ENCODE data around the gene CA12. TPM values are rescaled to one million over a fixed set of nuclear protein-coding genes. Genes with fewer than 3 reads are reported as not detected.

CA12 gene
- total RNA-seq, 1 donor from 2014 or later, result 0.25 TPM

DNA sequence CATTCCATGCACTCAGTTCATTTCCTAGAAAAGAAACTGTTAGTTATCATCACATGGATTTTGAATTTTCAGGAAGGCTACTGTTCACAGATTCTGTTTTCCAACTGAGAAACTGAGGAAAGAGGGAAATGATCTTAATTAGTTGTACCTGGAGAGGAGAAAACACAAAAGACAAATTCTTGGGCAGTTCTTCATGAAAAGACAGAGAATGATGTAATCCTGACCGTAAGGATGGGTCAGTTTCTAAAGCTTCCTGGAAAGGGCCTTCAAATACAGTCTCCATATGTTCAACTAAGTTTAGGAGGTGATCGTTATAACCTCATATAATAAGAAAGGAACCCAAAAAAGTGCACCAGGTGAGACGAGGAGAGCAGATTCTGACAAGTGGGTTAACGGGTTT lies 44.6 kb downstream of the CA12 start:
- intact Hi-C loops (cut with micrococcal nuclease), result no loop called here
- H3K4me3 ChIP-seq, result no peak overlapping the region
- DNase-seq, result no peak
- H3K27ac ChIP-seq (replicated peaks), result no peak overlapping the region
- no peaks in the 10 kb centered on the region for H3K9me3 ChIP-seq (replicated peaks)
- TF ChIP-seq, protein P1, sequence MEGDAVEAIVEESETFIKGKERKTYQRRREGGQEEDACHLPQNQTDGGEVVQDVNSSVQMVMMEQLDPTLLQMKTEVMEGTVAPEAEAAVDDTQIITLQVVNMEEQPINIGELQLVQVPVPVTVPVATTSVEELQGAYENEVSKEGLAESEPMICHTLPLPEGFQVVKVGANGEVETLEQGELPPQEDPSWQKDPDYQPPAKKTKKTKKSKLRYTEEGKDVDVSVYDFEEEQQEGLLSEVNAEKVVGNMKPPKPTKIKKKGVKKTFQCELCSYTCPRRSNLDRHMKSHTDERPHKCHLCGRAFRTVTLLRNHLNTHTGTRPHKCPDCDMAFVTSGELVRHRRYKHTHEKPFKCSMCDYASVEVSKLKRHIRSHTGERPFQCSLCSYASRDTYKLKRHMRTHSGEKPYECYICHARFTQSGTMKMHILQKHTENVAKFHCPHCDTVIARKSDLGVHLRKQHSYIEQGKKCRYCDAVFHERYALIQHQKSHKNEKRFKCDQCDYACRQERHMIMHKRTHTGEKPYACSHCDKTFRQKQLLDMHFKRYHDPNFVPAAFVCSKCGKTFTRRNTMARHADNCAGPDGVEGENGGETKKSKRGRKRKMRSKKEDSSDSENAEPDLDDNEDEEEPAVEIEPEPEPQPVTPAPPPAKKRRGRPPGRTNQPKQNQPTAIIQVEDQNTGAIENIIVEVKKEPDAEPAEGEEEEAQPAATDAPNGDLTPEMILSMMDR (IDR thresholded peaks at IDR 0.05; ENCODE audit: borderline replicate concordance), result no peak
- H3K27me3 ChIP-seq (ENCODE audit: low read depth), result peaks cover 11% of the 10 kb centered on the region
- no peaks in the 10 kb centered on the region for H3K36me3 ChIP-seq
- no peaks in the 10 kb centered on the region for H3K4me1 ChIP-seq

GRCh38 chr15:63335543-63336240 lies 46.0 kb downstream of the CA12 start:
- H3K36me3 ChIP-seq, result no peaks in the 10 kb centered on the region
- no peaks in the 10 kb centered on the region for H3K9me3 ChIP-seq (replicated peaks)
- intact Hi-C loops (cut with micrococcal nuclease), result no loop called here
- no peaks in the 10 kb centered on the region for H3K4me1 ChIP-seq
- TF ChIP-seq, protein P1 (IDR thresholded peaks at IDR 0.05; ENCODE audit: borderline replicate concordance), result no peak
- H3K4me3 ChIP-seq, result no peak overlapping the region
- H3K27ac ChIP-seq (replicated peaks), result no peak overlapping the region
- DNase-seq, result no peak
- H3K27me3 ChIP-seq (ENCODE audit: low read depth), result peaks cover 5% of the 10 kb centered on the region

DNA sequence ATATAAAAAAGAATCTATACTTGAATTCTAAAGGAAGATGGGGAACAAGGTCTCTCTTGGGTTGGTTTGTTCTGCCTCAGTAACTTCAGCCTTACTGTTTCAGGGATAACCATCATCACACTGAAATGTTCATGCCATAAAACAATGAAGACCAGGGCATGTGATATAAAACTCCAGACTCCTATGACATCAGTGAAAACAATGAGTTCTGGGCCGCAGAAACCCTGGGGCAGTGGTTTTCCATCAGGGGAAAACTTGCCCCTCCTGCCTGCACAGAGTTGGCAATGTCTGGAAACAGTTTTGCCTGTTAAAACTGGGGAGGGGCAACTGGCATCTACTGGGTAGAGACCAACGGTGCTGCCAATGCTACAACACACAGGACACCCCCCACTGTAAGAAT lies 46.8 kb downstream of the CA12 start:
- Histone ChIP-seq H3K27me3 (ENCODE audit: low read depth) (no peaks in the 10 kb centered on the region), H3K4me3 (no peak overlapping the region), H3K9me3 (replicated peaks) (no peaks in the 10 kb centered on the region), H3K36me3 (no peaks in the 10 kb centered on the region), H3K27ac (replicated peaks) (no peak overlapping the region), H3K4me1 (no peaks in the 10 kb centered on the region)
- intact Hi-C loops (cut with micrococcal nuclease), result no loop called here
- TF ChIP-seq, protein P1 (IDR thresholded peaks at IDR 0.05; ENCODE audit: borderline replicate concordance), result no peak
- DNase-seq, result no peak

DNA sequence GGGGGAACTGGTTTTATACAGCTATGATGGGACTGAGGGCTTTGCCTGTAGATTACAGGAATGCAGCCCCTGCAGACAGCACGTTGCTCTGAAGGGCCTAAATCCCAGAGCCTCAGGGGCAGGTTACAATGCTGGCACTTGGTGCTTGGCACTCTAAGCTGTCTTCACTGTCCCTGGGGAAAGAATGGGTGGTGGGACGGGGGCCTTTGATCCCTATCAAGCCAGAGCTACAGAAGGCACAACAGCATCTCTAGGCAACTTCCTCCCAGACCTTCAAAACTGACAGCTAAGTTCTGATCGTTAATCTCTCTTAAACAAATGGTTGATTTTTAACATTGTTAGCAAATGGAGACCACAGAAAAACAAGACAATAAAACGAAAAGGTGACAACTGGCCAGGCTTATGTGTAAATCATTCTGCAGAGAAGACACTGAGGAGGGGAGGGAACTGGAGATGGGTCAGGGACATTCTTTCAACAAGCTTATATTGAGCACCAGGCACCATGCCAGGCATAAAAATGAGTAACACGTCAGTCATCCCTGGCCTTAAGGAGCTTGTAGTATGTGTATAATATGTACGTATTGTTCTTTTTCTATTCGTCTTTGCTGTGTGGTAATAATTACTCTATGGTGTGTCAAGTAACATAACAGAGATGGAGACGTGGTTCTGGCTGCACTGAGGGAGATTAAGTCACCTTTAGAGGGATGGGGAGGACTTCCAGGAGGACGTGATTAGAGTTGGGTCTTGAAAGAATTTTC lies 49.1 kb downstream of the CA12 start:
- H3K27ac ChIP-seq (replicated peaks), result no peak overlapping the region

GRCh38 chr15:63331456-63331855 lies 50.2 kb downstream of the CA12 start:
- Histone ChIP-seq H3K27me3 (ENCODE audit: low read depth) (no peaks in the 10 kb centered on the region), H3K27ac (replicated peaks) (no peak overlapping the region), H3K4me1 (no peaks in the 10 kb centered on the region), H3K9me3 (replicated peaks) (no peaks in the 10 kb centered on the region), H3K4me3 (no peak overlapping the region), H3K36me3 (no peaks in the 10 kb centered on the region)
- intact Hi-C loops (cut with micrococcal nuclease), result no loop called here
- DNase-seq, result no peak
- TF ChIP-seq, protein P1 (IDR thresholded peaks at IDR 0.05; ENCODE audit: borderline replicate concordance), result no peak

More for the DNA sequence above, 49.1 kb downstream of the CA12 start:
- no peaks in the 10 kb centered on the region for H3K27me3 ChIP-seq (ENCODE audit: low read depth)
- DNase-seq, result no peak
- H3K9me3 ChIP-seq (replicated peaks), result no peaks in the 10 kb centered on the region
- H3K36me3 ChIP-seq, result no peaks in the 10 kb centered on the region
- H3K4me3 ChIP-seq, result no peak overlapping the region
- intact Hi-C loops (cut with micrococcal nuclease), result no loop called here
- TF ChIP-seq, protein P1 (IDR thresholded peaks at IDR 0.05; ENCODE audit: borderline replicate concordance), result no peak
- no peaks in the 10 kb centered on the region for H3K4me1 ChIP-seq

Data from left ventricle myocardium inferior (tissue), 1 donor.